Stimulated activated CD4-positive, alpha-beta T cell treated with anti-CD3 and anti-CD28 coated beads, Interleukin-2, amount 100 ng/mL, for 48 hours (primary cell): ENCODE measurements around the gene AP3M1.
"Not testable (repeated sequence)": the region's sequence is repeated elsewhere in the genome, so short reads cannot be mapped to it uniquely, and the experiment has no call there.

ENCODE experiments used
- DNase-seq, 2 donors: peaks; one replicate each; pipeline ENCODE4 v3.0.0-alpha.2; 2020

The AP3M1 gene

GRCh38 chr10:74163319-74164068 lies 12.9 kb upstream of the AP3M1 start:
- DNase-seq, result no peak

GRCh38 chr10:74160013-74160412 lies 9.4 kb upstream of the AP3M1 start:
- no peak for DNase-seq

- no peak for DNase-seq
Measured at GRCh38 chr10:74156919-74157289, 6.3 kb upstream of the AP3M1 start.

GRCh38 chr10:74153676-74154075 lies 3.0 kb upstream of the AP3M1 start:
- DNase-seq, result no peak

- DNase-seq, result no peak
Measured at GRCh38 chr10:74153123-74153522, 2.5 kb upstream of the AP3M1 start.

GRCh38 chr10:74151879-74152722 lies 1.5 kb upstream of the AP3M1 start:
- no peak for DNase-seq

- peak; percentile 99 to 100 for DNase-seq
Measured at GRCh38 chr10:74150990-74151878, 606 bp upstream of the AP3M1 start, which contains the start of gene ADK. TSS of gene ADK (plus strand) at chr10:74151221. CDS start at chr10:74151279, 58 bp downstream.

GRCh38 chr10:74146980-74147379 lies 3.6 kb downstream of the AP3M1 start:
- DNase-seq, result not testable (repeated sequence)

GRCh38 chr10:74145133-74145532 lies 5.5 kb downstream of the AP3M1 start:
- DNase-seq, result no peak

GRCh38 chr10:74140553-74140952 lies 10.1 kb downstream of the AP3M1 start:
- no peak for DNase-seq

GRCh38 chr10:74139981-74140380 lies 10.6 kb downstream of the AP3M1 start:
- no peak for DNase-seq

GRCh38 chr10:74138596-74138995 lies 12.0 kb downstream of the AP3M1 start:
- DNase-seq, result not testable (repeated sequence)

- no peak for DNase-seq
Measured at GRCh38 chr10:74137992-74138391, 12.6 kb downstream of the AP3M1 start.

GRCh38 chr10:74135452-74135851 lies 15.2 kb downstream of the AP3M1 start:
- DNase-seq, result no peak

GRCh38 chr10:74133923-74134820 lies 16.5 kb downstream of the AP3M1 start:
- DNase-seq, result no peak

- no peak for DNase-seq
Measured at GRCh38 chr10:74123081-74123480, 27.5 kb downstream of the AP3M1 start.

GRCh38 chr10:74122060-74122459 lies 28.6 kb downstream of the AP3M1 start:
- no peak for DNase-seq

GRCh38 chr10:74121368-74121767 lies 29.3 kb downstream of the AP3M1 start:
- DNase-seq, result no peak

- no peak for DNase-seq
Measured at GRCh38 chr10:74120911-74121310, 29.7 kb downstream of the AP3M1 start.

- no peak for DNase-seq
Measured at GRCh38 chr10:74118804-74119203, 31.8 kb downstream of the AP3M1 start.

GRCh38 chr10:74117738-74118137 lies 32.9 kb downstream of the AP3M1 start:
- no peak for DNase-seq

GRCh38 chr10:74114041-74114448 lies 36.6 kb downstream of the AP3M1 start:
- no peak for DNase-seq
